Measurements from ENCODE around the gene ALDOA. TPM values are rescaled to one million over a fixed set of nuclear protein-coding genes. Genes with fewer than 3 reads are reported as not detected.
"Not testable (repeated sequence)": the region's sequence is repeated elsewhere in the genome, so short reads cannot be mapped to it uniquely, and the experiment has no call there.

ALDOA gene
- total RNA-seq, 1 donor from 2014 or later: 527 TPM

GRCh38 chr16:30032083-30032819 lies 33.3 kb upstream of the ALDOA start:
- H3K4me3 ChIP-seq (ENCODE audit: low read depth, low read length): no peak overlapping the region
- TF ChIP-seq, protein P1, sequence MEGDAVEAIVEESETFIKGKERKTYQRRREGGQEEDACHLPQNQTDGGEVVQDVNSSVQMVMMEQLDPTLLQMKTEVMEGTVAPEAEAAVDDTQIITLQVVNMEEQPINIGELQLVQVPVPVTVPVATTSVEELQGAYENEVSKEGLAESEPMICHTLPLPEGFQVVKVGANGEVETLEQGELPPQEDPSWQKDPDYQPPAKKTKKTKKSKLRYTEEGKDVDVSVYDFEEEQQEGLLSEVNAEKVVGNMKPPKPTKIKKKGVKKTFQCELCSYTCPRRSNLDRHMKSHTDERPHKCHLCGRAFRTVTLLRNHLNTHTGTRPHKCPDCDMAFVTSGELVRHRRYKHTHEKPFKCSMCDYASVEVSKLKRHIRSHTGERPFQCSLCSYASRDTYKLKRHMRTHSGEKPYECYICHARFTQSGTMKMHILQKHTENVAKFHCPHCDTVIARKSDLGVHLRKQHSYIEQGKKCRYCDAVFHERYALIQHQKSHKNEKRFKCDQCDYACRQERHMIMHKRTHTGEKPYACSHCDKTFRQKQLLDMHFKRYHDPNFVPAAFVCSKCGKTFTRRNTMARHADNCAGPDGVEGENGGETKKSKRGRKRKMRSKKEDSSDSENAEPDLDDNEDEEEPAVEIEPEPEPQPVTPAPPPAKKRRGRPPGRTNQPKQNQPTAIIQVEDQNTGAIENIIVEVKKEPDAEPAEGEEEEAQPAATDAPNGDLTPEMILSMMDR (IDR thresholded peaks at IDR 0.05; ENCODE audit: insufficient read depth, low read length, severe bottlenecking): peak; percentile 77
- FAIRE-seq (no peak), DNase-seq (ENCODE audit: low read depth) (peak; percentile 48)
- peaks cover 35% of the 10 kb centered on the region for H3K27me3 ChIP-seq (ENCODE audit: control insufficient read depth, insufficient read depth, low read length)
- H3K36me3 ChIP-seq (ENCODE audit: control insufficient read depth, insufficient read depth, low read length): no peaks in the 10 kb centered on the region

DNA sequence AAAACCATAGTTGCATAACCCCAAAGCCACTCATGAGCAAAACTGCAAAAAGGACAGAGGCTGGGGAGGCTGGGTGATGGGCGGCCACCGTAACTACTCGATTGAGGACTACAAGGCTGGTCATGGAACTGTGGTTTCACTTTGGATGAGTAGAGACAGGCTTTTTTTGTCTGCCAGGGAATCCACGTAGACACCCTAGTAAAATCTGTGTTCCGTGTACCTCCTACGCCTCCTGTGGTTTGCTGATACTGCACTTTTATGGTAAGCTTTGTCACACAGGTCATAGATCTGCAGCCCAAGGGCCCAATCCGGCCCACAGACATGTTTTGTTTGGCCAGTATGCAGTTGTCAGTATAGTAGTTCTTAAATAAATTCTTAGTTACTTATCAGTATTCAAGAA lies 32.3 kb upstream of the ALDOA start:
- peaks cover 33% of the 10 kb centered on the region for H3K27me3 ChIP-seq (ENCODE audit: control insufficient read depth, insufficient read depth, low read length)
- no peak for FAIRE-seq
- DNase-seq (ENCODE audit: low read depth): no peak
- no peaks in the 10 kb centered on the region for H3K36me3 ChIP-seq (ENCODE audit: control insufficient read depth, insufficient read depth, low read length)
- no peak overlapping the region for H3K4me3 ChIP-seq (ENCODE audit: low read depth, low read length)
- TF ChIP-seq, protein P1 (IDR thresholded peaks at IDR 0.05; ENCODE audit: insufficient read depth, low read length, severe bottlenecking): no peak

DNA sequence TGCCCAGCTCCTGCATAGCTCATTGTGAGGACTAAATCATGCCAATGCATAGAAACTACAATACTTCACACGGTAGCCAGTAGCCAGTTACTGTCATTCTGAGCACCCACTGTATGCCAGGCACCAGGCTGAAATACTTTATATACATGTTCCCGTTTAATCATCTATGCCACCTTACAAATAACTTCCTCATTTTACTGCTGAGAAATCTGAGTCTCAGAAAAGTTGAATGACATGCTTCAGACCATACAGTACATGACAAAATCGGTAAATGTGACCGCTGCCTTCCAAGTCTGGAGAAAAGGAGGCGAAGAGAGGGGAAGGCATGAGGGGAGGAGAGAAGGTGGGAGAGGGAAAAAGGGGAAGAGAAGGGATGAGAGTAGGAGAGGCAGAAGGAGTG lies 25.3 kb upstream of the ALDOA start:
- FAIRE-seq (no peak), DNase-seq (ENCODE audit: low read depth) (no peak)
- TF ChIP-seq, protein P1 (IDR thresholded peaks at IDR 0.05; ENCODE audit: insufficient read depth, low read length, severe bottlenecking): no peak
- no peaks in the 10 kb centered on the region for H3K36me3 ChIP-seq (ENCODE audit: control insufficient read depth, insufficient read depth, low read length)
- H3K27me3 ChIP-seq (ENCODE audit: control insufficient read depth, insufficient read depth, low read length): peaks cover 2% of the 10 kb centered on the region
- no peak overlapping the region for H3K4me3 ChIP-seq (ENCODE audit: low read depth, low read length)

GRCh38 chr16:30040690-30041089 lies 24.9 kb upstream of the ALDOA start:
- H3K4me3 ChIP-seq (ENCODE audit: low read depth, low read length); DNase-seq (ENCODE audit: low read depth); H3K36me3 ChIP-seq (ENCODE audit: control insufficient read depth, insufficient read depth, low read length); FAIRE-seq; H3K27me3 ChIP-seq (ENCODE audit: control insufficient read depth, insufficient read depth, low read length): not testable (repeated sequence)

DNA sequence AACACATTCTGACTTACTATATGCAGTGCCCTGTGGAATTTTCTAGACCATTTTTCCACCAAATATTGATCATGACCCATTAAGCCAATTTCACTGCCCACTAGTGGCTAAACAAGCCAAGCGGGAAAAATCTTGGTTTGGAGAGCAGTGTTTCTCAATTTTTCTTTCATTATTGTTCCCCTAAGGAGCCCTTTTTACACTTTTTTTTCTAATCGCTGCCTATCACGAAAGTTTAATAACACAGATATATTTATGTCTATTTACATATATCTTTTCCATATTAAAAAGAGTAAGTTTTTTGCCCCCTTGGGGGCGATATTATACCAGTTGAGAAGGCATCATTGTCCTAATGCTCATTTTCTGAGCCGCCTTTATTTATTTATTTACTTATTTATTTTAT lies 23.7 kb upstream of the ALDOA start:
- FAIRE-seq: no peak
- TF ChIP-seq, protein P1 (IDR thresholded peaks at IDR 0.05; ENCODE audit: insufficient read depth, low read length, severe bottlenecking): peak; percentile 31

DNA sequence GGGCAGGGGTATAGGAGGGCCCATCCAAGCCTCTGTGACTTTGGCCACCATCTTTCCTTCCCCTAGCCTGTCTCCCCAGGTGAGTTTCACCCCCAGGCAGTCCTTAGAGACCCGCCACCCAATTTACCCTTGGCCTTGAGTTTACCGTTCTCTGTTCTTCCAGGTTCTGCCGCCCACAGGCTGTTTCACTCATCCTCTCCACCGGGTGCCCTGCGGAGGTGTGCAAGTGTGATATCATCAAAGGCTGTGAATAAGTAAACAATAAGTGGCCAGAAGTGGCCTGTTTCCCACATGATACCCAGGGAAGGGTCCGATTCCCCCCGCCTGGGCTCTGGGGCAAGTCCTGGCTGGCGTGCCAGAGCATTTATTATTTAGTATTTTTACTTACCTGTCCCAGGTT lies 19.4 kb upstream of the ALDOA start:
- Histone ChIP-seq H3K27me3 (ENCODE audit: control insufficient read depth, insufficient read depth, low read length) (no peaks in the 10 kb centered on the region), H3K4me3 (ENCODE audit: low read depth, low read length) (no peak overlapping the region), H3K36me3 (ENCODE audit: control insufficient read depth, insufficient read depth, low read length) (no peaks in the 10 kb centered on the region)
- peak; percentile 39 for DNase-seq (ENCODE audit: low read depth)
- TF ChIP-seq, protein P1 (IDR thresholded peaks at IDR 0.05; ENCODE audit: insufficient read depth, low read length, severe bottlenecking): no peak
- no peak for FAIRE-seq

More for the DNA sequence above, 23.7 kb upstream of the ALDOA start:
- H3K36me3 ChIP-seq (ENCODE audit: control insufficient read depth, insufficient read depth, low read length): no peaks in the 10 kb centered on the region
- H3K4me3 ChIP-seq (ENCODE audit: low read depth, low read length): no peak overlapping the region
- DNase-seq (ENCODE audit: low read depth): peak; percentile 39
- H3K27me3 ChIP-seq (ENCODE audit: control insufficient read depth, insufficient read depth, low read length): no peaks in the 10 kb centered on the region
